Hematopoietic multipotent progenitor cell treated with erythropoietin and hydrocortisone succinate and interleukin-3 and kit ligand, for 6 days (in vitro differentiated cells): ENCODE results near the gene LAX1.
"Not testable (repeated sequence)": the region's sequence is repeated elsewhere in the genome, so short reads cannot be mapped to it uniquely, and the experiment has no call there.

Source experiments
- DNase-seq: peaks from one replicate; pipeline ENCODE4 v3.0.0-alpha.2; 2015

Gene LAX1

GRCh38 chr1:203769505-203770343, 4.7 kb downstream of the LAX1 start:
- peak; percentile 84 for DNase-seq

DNA sequence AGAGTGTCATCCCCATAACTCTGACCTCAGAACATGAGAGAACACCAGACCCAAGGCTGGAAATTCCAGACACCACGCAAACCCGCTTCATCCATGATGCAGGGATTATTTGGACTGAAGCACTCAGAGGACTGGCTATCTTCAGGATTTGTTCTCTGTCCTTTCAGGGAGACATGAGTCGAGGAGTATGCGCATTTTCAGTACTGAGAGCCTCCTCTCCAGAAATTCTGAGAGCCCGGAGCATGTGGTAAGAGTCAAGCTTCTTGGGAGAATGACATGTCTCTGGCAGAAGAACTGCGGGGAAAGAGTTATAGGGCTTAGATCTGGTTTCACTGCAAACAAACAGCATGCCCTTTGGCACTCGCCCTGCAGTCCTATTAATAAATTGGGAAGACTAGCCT, 6.9 kb downstream of the LAX1 start:
- no peak for DNase-seq

GRCh38 chr1:203772836-203773235, 7.9 kb downstream of the LAX1 start:
- no peak for DNase-seq

DNA sequence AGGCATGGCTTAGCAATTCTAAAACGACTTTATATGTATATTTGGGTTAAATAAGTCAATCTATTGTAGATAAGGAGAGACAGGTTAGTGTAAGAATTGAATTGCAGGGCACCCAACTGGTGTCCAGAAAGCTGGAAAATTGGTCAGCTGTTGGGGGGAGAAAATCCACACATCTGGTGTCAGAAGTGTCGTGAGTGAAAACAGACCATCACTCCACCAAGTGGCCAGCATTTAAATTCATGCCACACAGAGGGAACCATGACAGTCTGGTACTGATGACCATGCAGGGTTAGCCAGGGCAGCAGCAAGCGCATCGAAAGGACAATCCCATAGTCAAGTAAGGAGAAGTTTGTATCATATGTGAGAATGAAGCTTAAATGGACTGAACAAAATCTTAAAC, 11.7 kb downstream of the LAX1 start:
- peak; percentile 36 for DNase-seq

DNA sequence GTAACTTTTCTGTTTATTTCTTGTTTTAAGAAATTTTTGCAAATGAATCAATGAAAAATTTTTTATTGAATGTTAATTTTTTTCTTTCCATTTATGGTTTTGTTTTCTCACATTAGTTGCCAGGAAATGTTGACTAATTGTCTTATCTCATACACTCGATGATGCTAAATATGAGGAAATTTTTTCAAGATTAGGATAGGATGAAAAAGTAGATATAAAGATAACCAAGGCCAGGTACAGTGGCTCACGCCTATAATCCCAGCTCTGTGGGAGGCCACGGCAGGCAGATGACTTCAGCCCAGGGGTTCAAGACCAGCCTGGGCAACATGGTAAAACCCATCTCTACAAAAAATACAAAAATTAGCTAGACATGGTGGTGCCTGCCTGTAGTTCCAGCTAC, 12.6 kb downstream of the LAX1 start:
- DNase-seq = no peak

- peak; percentile 59 for DNase-seq
Observed at GRCh38 chr1:203778146-203778545, 13.2 kb downstream of the LAX1 start.

DNA sequence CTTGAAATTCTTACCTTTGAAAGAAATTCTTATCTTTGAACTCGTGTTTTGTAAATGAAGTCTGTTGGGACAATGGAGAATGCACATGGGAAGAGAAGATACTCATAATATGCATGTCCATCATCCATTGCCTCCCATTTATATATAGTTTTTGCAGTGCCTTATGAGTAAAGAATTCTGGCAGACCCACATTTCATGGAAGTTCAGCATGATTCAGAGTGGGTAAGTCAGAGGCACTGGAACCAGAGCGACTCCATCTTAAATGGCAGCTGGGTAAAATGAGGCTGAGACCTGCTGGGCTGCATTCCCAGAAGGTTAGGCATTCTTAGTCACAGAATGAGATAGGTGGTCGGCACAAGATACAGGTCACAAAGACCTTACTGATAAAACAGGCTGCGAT, 13.8 kb downstream of the LAX1 start:
- no peak for DNase-seq

DNA sequence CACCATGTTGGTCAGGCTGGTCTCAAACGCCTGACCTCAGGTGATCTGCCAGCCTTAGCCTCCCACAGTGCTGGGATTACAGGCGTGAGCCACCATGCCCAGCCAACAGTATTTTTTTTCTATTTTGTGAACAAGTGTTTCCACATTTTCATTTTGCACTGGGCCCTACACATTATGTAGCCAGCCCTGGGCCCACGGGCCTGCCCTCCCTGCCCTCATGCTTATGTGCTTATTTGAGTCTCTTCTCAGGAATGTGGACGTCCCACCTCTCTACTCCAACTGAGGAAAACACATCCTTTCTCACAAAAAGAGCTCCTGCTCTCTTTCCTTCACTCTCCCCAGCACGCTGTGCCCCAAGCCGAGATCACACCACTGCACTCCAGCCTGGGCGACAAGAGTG, 17.0 kb downstream of the LAX1 start:
- DNase-seq = no peak

- no peak for DNase-seq
Observed at GRCh38 chr1:203789966-203790365, 25.0 kb downstream of the LAX1 start.

- DNase-seq = no peak
Observed at GRCh38 chr1:203791498-203791897, 26.5 kb downstream of the LAX1 start.

DNA sequence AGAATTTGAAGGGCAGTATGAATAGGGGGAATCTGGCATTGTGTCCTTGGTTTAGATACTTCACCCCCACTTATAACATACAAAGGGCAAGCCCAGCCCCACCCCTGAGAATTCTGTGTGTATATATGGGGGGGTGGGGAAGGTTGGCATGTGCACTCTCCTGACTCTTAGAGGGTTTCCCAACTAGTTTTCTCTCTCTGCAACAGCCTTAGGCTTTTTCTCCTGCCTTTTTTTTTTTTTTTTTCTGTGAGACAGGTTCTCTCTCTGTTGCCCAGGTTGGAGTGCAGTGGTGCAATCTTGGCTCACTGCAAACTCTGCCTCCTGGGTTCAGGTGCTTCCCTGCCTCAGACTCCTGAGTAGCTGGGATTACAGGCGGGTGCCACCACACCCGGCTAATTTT, 27.5 kb downstream of the LAX1 start:
- no peak for DNase-seq

GRCh38 chr1:203793561-203793960, 28.6 kb downstream of the LAX1 start:
- not testable (repeated sequence) for DNase-seq

- DNase-seq = no peak
Observed at GRCh38 chr1:203794764-203795440, 29.9 kb downstream of the LAX1 start.

DNA sequence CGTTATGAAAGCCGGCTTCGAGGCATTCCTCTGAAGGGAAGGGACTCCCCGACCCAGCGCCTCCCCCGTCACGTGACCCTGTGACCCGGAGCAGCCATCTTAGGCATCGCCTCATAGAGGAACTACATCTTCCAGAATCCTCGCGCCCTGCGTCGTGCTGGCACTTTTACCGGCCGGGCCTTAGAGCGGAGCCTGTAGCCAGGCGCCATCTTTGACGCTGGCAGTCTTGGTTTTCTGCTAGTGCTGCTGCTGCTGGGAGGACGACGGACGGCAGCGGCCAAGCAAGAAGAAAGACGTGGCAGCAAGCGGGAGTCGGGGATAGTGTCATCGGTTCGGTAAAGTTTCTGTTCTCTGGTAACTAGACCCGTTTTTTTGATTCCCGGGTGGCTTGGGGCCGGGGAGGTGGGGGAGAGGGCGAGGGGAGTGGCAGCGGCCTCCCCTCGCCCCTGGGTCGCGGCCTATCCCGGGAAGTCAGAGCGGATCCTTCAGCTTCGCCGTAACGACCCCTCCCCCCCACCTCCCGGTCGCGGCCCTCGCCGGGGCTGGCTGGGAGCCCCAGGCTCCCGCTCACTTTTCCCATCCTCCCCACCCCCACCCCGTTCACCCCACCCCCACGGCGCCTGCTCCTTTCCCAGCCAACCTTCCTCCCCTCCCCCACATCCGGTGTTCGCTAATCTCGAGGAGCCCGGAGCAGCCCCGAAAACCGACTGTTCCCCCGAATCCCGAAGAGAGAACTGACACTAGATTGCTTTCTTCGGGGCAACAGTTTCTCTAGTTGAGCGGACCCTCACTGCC, 30.7 kb downstream of the LAX1 start, which contains the start of the genes ZBED6 and ZC3H11A:
Gene ZBED6 (plus strand): TSS at position 183 of the 795 bp plus-strand sequence. CDS start 1,900 bp downstream, outside the sequence.
Gene ZC3H11A (plus strand): TSS at position 183 of the 795 bp plus-strand sequence. CDS start 21,448 bp downstream, outside the sequence.
- DNase-seq = peak; percentile 99

DNA sequence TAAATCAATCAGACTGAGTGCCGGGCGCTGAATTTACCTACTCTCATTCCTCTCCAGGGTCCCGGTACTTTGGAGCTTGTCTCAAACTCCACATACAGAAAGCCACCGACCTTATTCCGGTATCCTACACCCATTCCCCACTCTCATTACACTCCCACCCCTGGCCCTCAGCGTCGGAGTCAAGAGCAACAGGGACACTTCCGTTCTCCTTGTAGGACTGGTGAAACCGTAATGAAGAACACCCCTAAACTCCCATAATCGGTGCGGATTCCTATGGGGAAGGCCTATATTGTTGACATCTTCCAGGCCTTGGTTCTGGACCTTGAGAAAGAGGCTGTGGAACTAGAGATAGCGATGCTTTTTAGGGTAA, 31.2 kb downstream of the LAX1 start:
- DNase-seq = peak; percentile 65

DNA sequence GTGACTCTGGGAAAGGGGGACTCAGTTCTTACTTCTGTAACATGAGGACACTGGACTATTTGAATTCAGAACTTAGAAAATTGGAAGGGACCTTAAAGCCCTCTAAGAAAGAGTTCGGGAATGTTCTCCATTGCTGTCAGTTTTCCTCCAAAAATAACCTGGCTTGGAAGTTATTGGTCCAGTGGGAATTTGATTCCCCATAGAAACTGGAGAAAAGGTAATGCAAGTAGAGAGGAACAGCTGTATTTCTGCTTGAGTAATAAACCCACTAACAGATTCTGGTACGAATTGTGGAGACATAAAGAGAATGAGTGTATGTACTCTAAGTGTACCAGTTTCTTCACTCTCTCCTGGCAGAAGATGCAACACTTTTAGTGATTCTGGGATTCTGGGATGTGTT, 32.2 kb downstream of the LAX1 start:
- no peak for DNase-seq

DNA sequence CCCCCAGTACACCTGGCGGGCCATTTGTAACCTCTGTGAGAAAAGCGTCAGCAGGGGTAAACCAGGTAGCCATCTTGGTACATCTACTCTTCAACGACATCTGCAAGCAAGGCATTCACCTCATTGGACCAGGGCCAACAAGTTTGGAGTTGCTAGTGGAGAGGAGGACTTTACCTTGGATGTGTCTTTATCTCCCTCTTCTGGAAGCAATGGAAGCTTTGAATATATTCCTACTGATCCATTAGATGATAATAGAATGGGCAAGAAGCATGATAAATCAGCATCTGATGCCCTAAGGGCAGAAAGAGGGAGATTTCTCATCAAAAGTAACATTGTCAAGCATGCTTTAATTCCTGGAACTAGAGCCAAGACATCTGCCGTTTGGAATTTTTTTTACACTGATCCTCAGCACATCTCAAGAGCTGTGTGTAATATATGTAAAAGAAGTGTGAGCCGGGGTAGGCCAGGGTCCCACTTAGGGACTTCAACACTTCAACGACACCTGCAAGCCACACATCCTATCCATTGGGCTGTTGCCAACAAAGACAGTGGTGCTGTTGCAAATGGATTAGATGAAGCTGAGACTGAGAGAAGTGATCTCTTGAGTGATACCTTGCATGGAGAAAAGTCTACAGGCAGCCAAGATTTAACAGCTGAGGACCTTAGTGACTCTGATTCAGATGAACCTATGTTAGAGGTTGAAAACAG, 33.1 kb downstream of the LAX1 start:
- DNase-seq = no peak

GRCh38 chr1:203799157-203799556, 34.2 kb downstream of the LAX1 start:
- no peak for DNase-seq

- peak; percentile 72 for DNase-seq
Observed at GRCh38 chr1:203799971-203800370, 35.0 kb downstream of the LAX1 start.

GRCh38 chr1:203805689-203806088, 40.7 kb downstream of the LAX1 start:
- no peak for DNase-seq

- no peak for DNase-seq
Observed at GRCh38 chr1:203807196-203807595, 42.2 kb downstream of the LAX1 start.

GRCh38 chr1:203813581-203814341, 48.8 kb downstream of the LAX1 start:
- no peak for DNase-seq
